ENCODE measurements around the gene GPR87.

The GPR87 gene

GRCh38 chr3:151330379-151330778 is 13.8 kb upstream of the GPR87 start:
- H3K36me3 ChIP-seq (ENCODE audit: control insufficient read depth in 1 of 2, insufficient read depth in 2 of 2, low read depth in 1 of 2, low read length in 2 of 2) = no peaks in the 10 kb centered on the region
- H3K79me1 ChIP-seq (replicated peaks; ENCODE audit: low read length, poor library complexity, severe bottlenecking) = no peaks in the 10 kb centered on the region
- no peaks in the 10 kb centered on the region for H3K9me3 ChIP-seq (ENCODE audit: control insufficient read depth, low read length)
- no peak overlapping the region for H3K9ac ChIP-seq (ENCODE audit: low read length)
- H3K4me3 ChIP-seq (ENCODE audit: insufficient read depth in 1 of 2, low read depth in 1 of 2, low read length in 2 of 2) = no peak overlapping the region
- 98% methylated on average over 2 of the region's 4 CpGs for WGBS
- no peak overlapping the region for H2BK15ac ChIP-seq (ENCODE audit: low read depth, poor library complexity, severe bottlenecking)
- H3K4ac ChIP-seq (ENCODE audit: low read depth in 1 of 2, low read length in 2 of 2) = no peak overlapping the region
- H3K14ac ChIP-seq (ENCODE audit: low read length in 2 of 2) = no peak overlapping the region
- no peak overlapping the region for H2AFZ ChIP-seq (ENCODE audit: low read depth, low read length)
- H3K23ac ChIP-seq (ENCODE audit: low read length in 2 of 2) = no peak overlapping the region
- H3K27ac ChIP-seq (ENCODE audit: low read length, poor library complexity, severe bottlenecking) = no peak overlapping the region
- H2BK120ac ChIP-seq (ENCODE audit: low read depth, low read length) = no peak overlapping the region
- H4K91ac ChIP-seq (ENCODE audit: low read length) = no peak overlapping the region
- peaks cover 1% of the 10 kb centered on the region for H3K4me1 ChIP-seq (ENCODE audit: control insufficient read depth, insufficient read depth, low read depth, low read length)
- no peaks in the 10 kb centered on the region for H3K27me3 ChIP-seq (ENCODE audit: control insufficient read depth in 1 of 2, insufficient read depth in 1 of 2, low read length in 2 of 2)
- no peak overlapping the region for H3K18ac ChIP-seq (ENCODE audit: low read depth in 1 of 2, low read length in 2 of 2)
- no peak overlapping the region for H4K8ac ChIP-seq (ENCODE audit: low read length)
- DNase-seq = no peak
- no peak overlapping the region for H2AK5ac ChIP-seq (ENCODE audit: low read length, severe bottlenecking)
- H2BK12ac ChIP-seq (ENCODE audit: low read length in 2 of 2) = no peak overlapping the region
- H2BK5ac ChIP-seq (ENCODE audit: low read depth, low read length, poor library complexity, severe bottlenecking) = no peak overlapping the region
- no peak overlapping the region for H3K4me2 ChIP-seq (ENCODE audit: low read length, poor library complexity, severe bottlenecking)

- Histone ChIP-seq H3K14ac (ENCODE audit: low read length in 2 of 2) (no peak within 1 kb of the TSS), H2BK12ac (ENCODE audit: low read length in 2 of 2) (no peak within 1 kb of the TSS), H3K18ac (ENCODE audit: low read depth in 1 of 2, low read length in 2 of 2) (no peak within 1 kb of the TSS), H3K4me2 (ENCODE audit: low read length, poor library complexity, severe bottlenecking) (peak within 1 kb of the TSS; percentile 19), H3K23ac (ENCODE audit: low read length in 2 of 2) (no peak within 1 kb of the TSS), H3K27me3 (ENCODE audit: control insufficient read depth in 1 of 2, insufficient read depth in 1 of 2, low read length in 2 of 2) (no peaks in the 10 kb centered on the region), H2AFZ (ENCODE audit: low read depth, low read length) (no peak within 1 kb of the TSS), H2BK120ac (ENCODE audit: low read depth, low read length) (no peak within 1 kb of the TSS), H3K27ac (ENCODE audit: low read length, poor library complexity, severe bottlenecking) (peak within 1 kb of the TSS; percentile 62), H3K4me1 (ENCODE audit: control insufficient read depth, insufficient read depth, low read depth, low read length) (peaks cover 1% of the 10 kb centered on the region), H3K36me3 (ENCODE audit: control insufficient read depth in 1 of 2, insufficient read depth in 2 of 2, low read depth in 1 of 2, low read length in 2 of 2) (no peaks in the 10 kb centered on the region), H4K8ac (ENCODE audit: low read length) (no peak within 1 kb of the TSS), H2BK15ac (ENCODE audit: low read depth, poor library complexity, severe bottlenecking) (no peak within 1 kb of the TSS), H3K9ac (ENCODE audit: low read length) (peak within 1 kb of the TSS; percentile 47), H3K79me1 (replicated peaks; ENCODE audit: low read length, poor library complexity, severe bottlenecking) (no peaks in the 10 kb centered on the region), H4K91ac (ENCODE audit: low read length) (no peak within 1 kb of the TSS), H3K9me3 (ENCODE audit: control insufficient read depth, low read length) (no peaks in the 10 kb centered on the region), H3K4me3 (ENCODE audit: insufficient read depth in 1 of 2, low read depth in 1 of 2, low read length in 2 of 2) (peak within 1 kb of the TSS in 1 of 2 experiments; percentile 34), H2AK5ac (ENCODE audit: low read length, severe bottlenecking) (no peak within 1 kb of the TSS), H3K4ac (ENCODE audit: low read depth in 1 of 2, low read length in 2 of 2) (no peak within 1 kb of the TSS), H2BK5ac (ENCODE audit: low read depth, low read length, poor library complexity, severe bottlenecking) (no peak within 1 kb of the TSS)
- WGBS = no CpG with 5 or more reads among the region's 1 CpG
- no peak for DNase-seq
Observed at GRCh38 chr3:151329363-151329762, 12.7 kb upstream of the GPR87 start, which contains the start of gene P2RY13. Gene P2RY13 (minus strand): TSS chr3:151329549. CDS start chr3:151329528, 21 bp downstream.

GRCh38 chr3:151328298-151328995 is 11.8 kb upstream of the GPR87 start:
- H4K91ac ChIP-seq (ENCODE audit: low read length) = no peak overlapping the region
- no peak overlapping the region for H3K18ac ChIP-seq (ENCODE audit: low read depth in 1 of 2, low read length in 2 of 2)
- H3K14ac ChIP-seq (ENCODE audit: low read length in 2 of 2) = no peak overlapping the region
- WGBS = 89% methylated on average over 10 of the region's 10 CpGs
- H4K8ac ChIP-seq (ENCODE audit: low read length) = no peak overlapping the region
- H2AK5ac ChIP-seq (ENCODE audit: low read length, severe bottlenecking) = no peak overlapping the region
- no peaks in the 10 kb centered on the region for H3K36me3 ChIP-seq (ENCODE audit: control insufficient read depth in 1 of 2, insufficient read depth in 2 of 2, low read depth in 1 of 2, low read length in 2 of 2)
- peak overlapping the region; percentile 62 for H3K27ac ChIP-seq (ENCODE audit: low read length, poor library complexity, severe bottlenecking)
- H3K4me3 ChIP-seq (ENCODE audit: insufficient read depth in 1 of 2, low read depth in 1 of 2, low read length in 2 of 2) = peak overlapping the region in 1 of 2 experiments; percentile 34
- no peak overlapping the region for H2BK5ac ChIP-seq (ENCODE audit: low read depth, low read length, poor library complexity, severe bottlenecking)
- no peak overlapping the region for H2BK12ac ChIP-seq (ENCODE audit: low read length in 2 of 2)
- peaks cover 1% of the 10 kb centered on the region for H3K4me1 ChIP-seq (ENCODE audit: control insufficient read depth, insufficient read depth, low read depth, low read length)
- H3K4ac ChIP-seq (ENCODE audit: low read depth in 1 of 2, low read length in 2 of 2) = no peak overlapping the region
- H2BK120ac ChIP-seq (ENCODE audit: low read depth, low read length) = no peak overlapping the region
- H3K9ac ChIP-seq (ENCODE audit: low read length) = peak overlapping the region; percentile 47
- H3K23ac ChIP-seq (ENCODE audit: low read length in 2 of 2) = no peak overlapping the region
- no peaks in the 10 kb centered on the region for H3K9me3 ChIP-seq (ENCODE audit: control insufficient read depth, low read length)
- no peak overlapping the region for H2AFZ ChIP-seq (ENCODE audit: low read depth, low read length)
- no peaks in the 10 kb centered on the region for H3K27me3 ChIP-seq (ENCODE audit: control insufficient read depth in 1 of 2, insufficient read depth in 1 of 2, low read length in 2 of 2)
- no peaks in the 10 kb centered on the region for H3K79me1 ChIP-seq (replicated peaks; ENCODE audit: low read length, poor library complexity, severe bottlenecking)
- no peak overlapping the region for H2BK15ac ChIP-seq (ENCODE audit: low read depth, poor library complexity, severe bottlenecking)
- DNase-seq = no peak
- peak overlapping the region; percentile 19 for H3K4me2 ChIP-seq (ENCODE audit: low read length, poor library complexity, severe bottlenecking)

- H3K27me3 ChIP-seq (ENCODE audit: control insufficient read depth in 1 of 2, insufficient read depth in 1 of 2, low read length in 2 of 2) = no peaks in the 10 kb centered on the region
- WGBS = no CpG with 5 or more reads among the region's 3 CpGs
- no peak overlapping the region for H4K8ac ChIP-seq (ENCODE audit: low read length)
- H3K14ac ChIP-seq (ENCODE audit: low read length in 2 of 2) = no peak overlapping the region
- H2BK12ac ChIP-seq (ENCODE audit: low read length in 2 of 2) = no peak overlapping the region
- H3K79me1 ChIP-seq (replicated peaks; ENCODE audit: low read length, poor library complexity, severe bottlenecking) = no peaks in the 10 kb centered on the region
- no peak overlapping the region for H2AFZ ChIP-seq (ENCODE audit: low read depth, low read length)
- no peak overlapping the region for H3K4ac ChIP-seq (ENCODE audit: low read depth in 1 of 2, low read length in 2 of 2)
- H3K27ac ChIP-seq (ENCODE audit: low read length, poor library complexity, severe bottlenecking) = no peak overlapping the region
- H3K4me1 ChIP-seq (ENCODE audit: control insufficient read depth, insufficient read depth, low read depth, low read length) = peaks cover 1% of the 10 kb centered on the region
- no peak overlapping the region for H4K91ac ChIP-seq (ENCODE audit: low read length)
- H3K9ac ChIP-seq (ENCODE audit: low read length) = peak overlapping the region; percentile 47
- no peaks in the 10 kb centered on the region for H3K9me3 ChIP-seq (ENCODE audit: control insufficient read depth, low read length)
- no peak overlapping the region for H2BK120ac ChIP-seq (ENCODE audit: low read depth, low read length)
- H3K4me2 ChIP-seq (ENCODE audit: low read length, poor library complexity, severe bottlenecking) = no peak overlapping the region
- H3K4me3 ChIP-seq (ENCODE audit: insufficient read depth in 1 of 2, low read depth in 1 of 2, low read length in 2 of 2) = no peak overlapping the region
- no peaks in the 10 kb centered on the region for H3K36me3 ChIP-seq (ENCODE audit: control insufficient read depth in 1 of 2, insufficient read depth in 2 of 2, low read depth in 1 of 2, low read length in 2 of 2)
- H2BK15ac ChIP-seq (ENCODE audit: low read depth, poor library complexity, severe bottlenecking) = no peak overlapping the region
- H3K23ac ChIP-seq (ENCODE audit: low read length in 2 of 2) = no peak overlapping the region
- DNase-seq = peak; percentile 33
- H3K18ac ChIP-seq (ENCODE audit: low read depth in 1 of 2, low read length in 2 of 2) = no peak overlapping the region
- H2AK5ac ChIP-seq (ENCODE audit: low read length, severe bottlenecking) = no peak overlapping the region
- H2BK5ac ChIP-seq (ENCODE audit: low read depth, low read length, poor library complexity, severe bottlenecking) = no peak overlapping the region
Observed at GRCh38 chr3:151327571-151328198, 11.1 kb upstream of the GPR87 start.
